ENCODE measurements around the gene VWF.

- TF ChIP-seq POLR2A (IDR thresholded peaks at IDR 0.05): no peak
- TF ChIP-seq CTCF (IDR thresholded peaks at IDR 0.05): no peak
Measured at GRCh38 chr12:6097411-6097810, 27.1 kb downstream of the VWF start.
